ENCODE results near the gene NUDCD2. TPM values are rescaled to one million over a fixed set of nuclear protein-coding genes. Genes with fewer than 3 reads are reported as not detected.

The NUDCD2 gene
- 6.6 and 7.3 TPM in 2 replicates for total RNA-seq

GRCh38 chr5:163459819-163460561, at the start of gene NUDCD2:
Gene NUDCD2 (minus strand): TSS chr5:163460102. CDS start chr5:163460050, 52 bp downstream.
- no peaks in the 10 kb centered on the region for H3K27me3 ChIP-seq (ENCODE audit: control insufficient read depth, insufficient read depth, low read length)
- DNase-seq (ENCODE audit: low read depth) (peak; percentile 96), FAIRE-seq (no peak)
- peaks cover 1% of the 10 kb centered on the region for H3K36me3 ChIP-seq (ENCODE audit: control insufficient read depth, insufficient read depth, low read length)
- TF ChIP-seq CTCF (IDR thresholded peaks at IDR 0.05; ENCODE audit: insufficient read depth, low read length, severe bottlenecking) = peak; percentile 42
- peak within 1 kb of the TSS; percentile 75 for H3K4me3 ChIP-seq (ENCODE audit: low read depth, low read length)

GRCh38 chr5:163509291-163509951, 49.5 kb upstream of the NUDCD2 start:
- FAIRE-seq (no peak), DNase-seq (ENCODE audit: low read depth) (peak; percentile 97)
- Histone ChIP-seq H3K4me3 (ENCODE audit: low read depth, low read length) (peak overlapping the region; percentile 10), H3K36me3 (ENCODE audit: control insufficient read depth, insufficient read depth, low read length) (peaks cover 4% of the 10 kb centered on the region), H3K27me3 (ENCODE audit: control insufficient read depth, insufficient read depth, low read length) (no peaks in the 10 kb centered on the region)
- no peak for TF ChIP-seq CTCF (IDR thresholded peaks at IDR 0.05; ENCODE audit: insufficient read depth, low read length, severe bottlenecking)

GRCh38 chr5:163508753-163509152, 48.9 kb upstream of the NUDCD2 start:
- peaks cover 4% of the 10 kb centered on the region for H3K36me3 ChIP-seq (ENCODE audit: control insufficient read depth, insufficient read depth, low read length)
- no peak for TF ChIP-seq CTCF (IDR thresholded peaks at IDR 0.05; ENCODE audit: insufficient read depth, low read length, severe bottlenecking)
- no peaks in the 10 kb centered on the region for H3K27me3 ChIP-seq (ENCODE audit: control insufficient read depth, insufficient read depth, low read length)
- H3K4me3 ChIP-seq (ENCODE audit: low read depth, low read length) = peak overlapping the region; percentile 10
- DNase-seq (ENCODE audit: low read depth) = no peak
- no peak for FAIRE-seq

GRCh38 chr5:163506726-163507125, 46.8 kb upstream of the NUDCD2 start:
- H3K4me3 ChIP-seq (ENCODE audit: low read depth, low read length) = peak overlapping the region; percentile 77
- H3K36me3 ChIP-seq (ENCODE audit: control insufficient read depth, insufficient read depth, low read length) = no peaks in the 10 kb centered on the region
- DNase-seq (ENCODE audit: low read depth) = peak; percentile 73
- FAIRE-seq = no peak
- TF ChIP-seq CTCF (IDR thresholded peaks at IDR 0.05; ENCODE audit: insufficient read depth, low read length, severe bottlenecking) = no peak
- H3K27me3 ChIP-seq (ENCODE audit: control insufficient read depth, insufficient read depth, low read length) = no peaks in the 10 kb centered on the region

- no peaks in the 10 kb centered on the region for H3K27me3 ChIP-seq (ENCODE audit: control insufficient read depth, insufficient read depth, low read length)
- DNase-seq (ENCODE audit: low read depth) = no peak
- no peak for TF ChIP-seq CTCF (IDR thresholded peaks at IDR 0.05; ENCODE audit: insufficient read depth, low read length, severe bottlenecking)
- H3K36me3 ChIP-seq (ENCODE audit: control insufficient read depth, insufficient read depth, low read length) = no peaks in the 10 kb centered on the region
- FAIRE-seq = no peak
- H3K4me3 ChIP-seq (ENCODE audit: low read depth, low read length) = peak overlapping the region; percentile 77
Observed at GRCh38 chr5:163506095-163506457, 46.2 kb upstream of the NUDCD2 start.
